HepG2 (cell line): ENCODE measurements around the gene HOMEZ. TPM values are rescaled to one million over a fixed set of nuclear protein-coding genes. Genes with fewer than 3 reads are reported as not detected.
A peak's percentile ranks its signal among the peaks of the same experiment; 100 is the strongest.

ENCODE experiments used
- FOXA1 ChIP-seq, 2 experiments: fragments of 450-650 bp in 1 of 2; sonication (generic) in 1 of 2; formaldehyde crosslinking in 1 of 2; IDR thresholded peaks; 2 replicates each; pipeline versions ENCODE4 v1.4.0 to v1.6.1; 2016 to 2020; ENCODE audit warnings: missing genetic modification reagents in 1 of 2
- HOXA7 ChIP-seq: sonication (generic); formaldehyde crosslinking; IDR thresholded peaks from 2 replicates; pipeline ENCODE4 v1.8.1; 2022; ENCODE audit warnings: mild to moderate bottlenecking, missing genetic modification reagents, moderate library complexity
- KDM5A ChIP-seq: fragments of 200-600 bp; sonication (generic); IDR thresholded peaks from 2 replicates; pipeline ENCODE4 v1.7.0; 2018; ENCODE audit warnings: antibody characterized with exemption, mild to moderate bottlenecking, low read length, borderline replicate concordance
- MAFF ChIP-seq: IDR thresholded peaks from 2 replicates; pipeline ENCODE4 v1.6.1; 2011; ENCODE audit warnings: low read depth, low read length, improper control_type of control experiment
- MYNN ChIP-seq: sonication (generic); formaldehyde crosslinking; IDR thresholded peaks from 2 replicates; pipeline ENCODE4 v1.4.0; 2020; ENCODE audit warnings: mild to moderate bottlenecking, low read depth, missing genetic modification reagents
- NFATC3 ChIP-seq: sonication (generic); formaldehyde crosslinking; IDR thresholded peaks from 2 replicates; pipeline ENCODE4 v1.5.1; 2020; ENCODE audit warnings: mild to moderate bottlenecking, missing genetic modification reagents
- NFKB2 ChIP-seq: sonication (generic); formaldehyde crosslinking; IDR thresholded peaks from 2 replicates; pipeline ENCODE4 v1.4.0; 2020; ENCODE audit warnings: missing genetic modification reagents, borderline replicate concordance
- REPIN1 ChIP-seq: sonication (generic); formaldehyde crosslinking; IDR thresholded peaks from 2 replicates; pipeline ENCODE4 v1.8.0; 2022; ENCODE audit warnings: missing genetic modification reagents, low read depth, mild to moderate bottlenecking, borderline replicate concordance
- TP53 ChIP-seq: sonication (generic); formaldehyde crosslinking; conservative IDR thresholded peaks from 2 replicates; pipeline ENCODE4 v1.4.0; 2020; ENCODE audit warnings: missing genetic modification reagents
- ZC3H13 ChIP-seq: sonication (generic); formaldehyde crosslinking; IDR thresholded peaks from 2 replicates; pipeline ENCODE4 v1.8.1; 2023; ENCODE audit warnings: mild to moderate bottlenecking, missing genetic modification reagents, moderate library complexity
- ZFP1 ChIP-seq: IDR thresholded peaks from 2 replicates; pipeline ENCODE4 v1.6.1; 2016
- ZNF10 ChIP-seq: sonication (generic); formaldehyde crosslinking; IDR thresholded peaks from 2 replicates; pipeline ENCODE4 v1.4.0; 2020; ENCODE audit warnings: mild to moderate bottlenecking, low read depth, missing genetic modification reagents, borderline replicate concordance
- ZNF180 ChIP-seq: sonication (generic); formaldehyde crosslinking; IDR thresholded peaks from 2 replicates; pipeline ENCODE4 v1.4.0; 2020; ENCODE audit warnings: low read depth, missing genetic modification reagents, borderline replicate concordance
- ZNF557 ChIP-seq: sonication (generic); formaldehyde crosslinking; IDR thresholded peaks from 2 replicates; pipeline ENCODE4 v1.4.0; 2020; ENCODE audit warnings: missing genetic modification reagents
- polyA plus RNA-seq, 8 experiments: library from polyadenylated mRNA; depleted of rRNA in 3 of 8; stranded (reverse) in 7 of 8; unstranded in 1 of 8; fragments of >200 nt; fragmentation: Illumina TruSeq in 4 of 8; extraction: Trizol in 4 of 8; gene quantifications; 2 replicates each; pipeline versions ENCODE4 v1.2.1 to v1.2.3, GENCODE V29; 2011 to 2016; ENCODE audit warnings: low read depth in 4 of 8, missing spikeins in 1 of 8, mixed read lengths in 1 of 8; ENCODE audit not compliant: insufficient read depth in 1 of 8
- total RNA-seq, 5 experiments: library from RNA; depleted of rRNA; stranded (reverse); fragments of >200 nt; fragmentation: Illumina TruSeq; extraction: Trizol; gene quantifications; 2 replicates each; pipeline ENCODE4 v1.2.3, GENCODE V29; 2016; ENCODE audit warnings: low read depth in 1 of 5
- TF ChIP-seq, protein P1 (sequence below): sonication (generic); formaldehyde crosslinking; IDR thresholded peaks from 2 replicates; pipeline ENCODE4 v1.5.1; 2020; ENCODE audit warnings: mild to moderate bottlenecking, missing genetic modification reagents, borderline replicate concordance
- TF ChIP-seq, protein P2 (sequence below): sonication (generic); formaldehyde crosslinking; IDR thresholded peaks from 2 replicates; pipeline ENCODE4 v1.4.0; 2020; ENCODE audit warnings: mild to moderate bottlenecking, missing genetic modification reagents
- TF ChIP-seq, protein P3 (sequence below): sonication (generic); formaldehyde crosslinking; IDR thresholded peaks from 2 replicates; pipeline ENCODE4 v1.5.1; 2020; ENCODE audit warnings: mild to moderate bottlenecking, missing genetic modification reagents, moderate library complexity
- TF ChIP-seq, protein P4 (sequence below): sonication (generic); formaldehyde crosslinking; IDR thresholded peaks from 2 replicates; pipeline ENCODE4 v1.4.0; 2020; ENCODE audit warnings: missing genetic modification reagents, borderline replicate concordance
- TF ChIP-seq, protein P5 (sequence below): sonication (generic); formaldehyde crosslinking; IDR thresholded peaks from 2 replicates; pipeline ENCODE4 v1.4.0; 2020; ENCODE audit warnings: mild to moderate bottlenecking, missing genetic modification reagents

Gene HOMEZ
- total and polyA plus RNA-seq, 2 of the 13 experiments (the other 11 are each of a cell fraction or from before 2014, with no cell fraction given): 14.5 to 31.8 TPM

DNA sequence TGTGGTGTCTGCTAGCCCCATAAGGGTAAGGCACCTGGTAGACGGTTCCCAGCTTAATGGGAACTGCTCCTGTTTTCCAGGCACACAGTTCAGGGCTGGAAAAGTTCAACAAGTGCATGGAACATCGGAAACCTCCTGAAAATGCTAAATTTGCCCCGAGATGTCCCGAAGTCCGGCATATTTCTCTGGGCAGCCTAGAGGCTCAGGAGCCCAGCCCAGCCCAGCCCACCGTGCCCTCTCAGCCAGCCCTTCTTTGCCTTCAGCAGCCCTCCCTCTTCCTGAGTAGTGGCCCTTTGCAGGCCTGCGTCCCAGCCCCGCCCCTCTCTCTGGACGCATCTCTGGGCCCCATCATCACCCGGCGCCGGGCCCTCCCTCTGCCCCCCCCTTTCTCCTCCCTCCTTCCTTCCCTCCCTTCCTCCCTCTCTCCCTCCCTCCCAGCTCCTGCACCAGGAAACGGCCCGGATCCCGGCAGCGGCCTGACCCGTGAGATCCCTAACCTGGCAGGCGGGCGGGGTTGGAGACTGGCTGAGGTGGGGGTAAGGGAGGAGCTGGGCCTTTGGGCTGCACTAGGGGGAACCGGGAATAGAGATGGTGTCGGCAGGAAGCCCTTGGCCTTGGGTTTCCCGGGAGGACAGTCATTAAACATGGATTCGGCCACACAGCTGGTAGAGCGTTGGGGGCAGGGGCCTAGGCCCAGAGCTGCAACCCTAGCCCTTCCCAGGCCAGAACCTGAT, 20.6 kb upstream of the HOMEZ start, which contains the start of gene BCL2L2 (continued):
- TF ChIP-seq REPIN1 (CRISPR knock-in tag) (peak; percentile 97), NFKB2 (CRISPR knock-in tag) (peak; percentile 90), KDM5A (peak; percentile 99), ZFP1 (CRISPR knock-in tag) (peak; percentile 84; the same call in 1 of the 2 replicates), MYNN (CRISPR knock-in tag) (no peak), ZNF10 (CRISPR knock-in tag) (no peak; the same call in 1 of the 2 replicates), FOXA1 (IDR thresholded peaks at IDR 0.05) (no peak), FOXA1 (CRISPR knock-in tag; IDR thresholded peaks at IDR 0.05) (peak; percentile 40; the same call in 1 of the 2 replicates), MAFF (no peak), ZNF180 (CRISPR knock-in tag) (no peak), ZNF557 (peak; percentile 24; the same call in 1 of the 2 replicates), HOXA7 (CRISPR knock-in tag) (no peak), NFATC3 (CRISPR knock-in tag) (peak; percentile 98), TP53 (CRISPR knock-in tag) (peak; percentile 48; the same call in 1 of the 2 replicates), ZC3H13 (CRISPR knock-in tag) (no peak)
- TF ChIP-seq, protein P1, sequence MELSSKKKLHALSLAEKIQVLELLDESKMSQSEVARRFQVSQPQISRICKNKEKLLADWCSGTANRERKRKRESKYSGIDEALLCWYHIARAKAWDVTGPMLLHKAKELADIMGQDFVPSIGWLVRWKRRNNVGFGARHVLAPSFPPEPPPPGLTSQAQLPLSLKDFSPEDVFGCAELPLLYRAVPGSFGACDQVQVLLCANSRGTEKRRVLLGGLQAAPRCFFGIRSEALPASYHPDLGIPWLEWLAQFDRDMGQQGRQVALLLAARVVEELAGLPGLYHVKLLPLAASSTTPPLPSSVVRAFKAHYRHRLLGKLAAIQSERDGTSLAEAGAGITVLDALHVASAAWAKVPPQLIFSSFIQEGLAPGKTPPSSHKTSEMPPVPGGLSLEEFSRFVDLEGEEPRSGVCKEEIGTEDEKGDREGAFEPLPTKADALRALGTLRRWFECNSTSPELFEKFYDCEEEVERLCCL: no peak
- TF ChIP-seq, protein P2, sequence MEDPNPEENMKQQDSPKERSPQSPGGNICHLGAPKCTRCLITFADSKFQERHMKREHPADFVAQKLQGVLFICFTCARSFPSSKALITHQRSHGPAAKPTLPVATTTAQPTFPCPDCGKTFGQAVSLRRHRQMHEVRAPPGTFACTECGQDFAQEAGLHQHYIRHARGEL (CRISPR knock-in tag): no peak
- TF ChIP-seq, protein P3, sequence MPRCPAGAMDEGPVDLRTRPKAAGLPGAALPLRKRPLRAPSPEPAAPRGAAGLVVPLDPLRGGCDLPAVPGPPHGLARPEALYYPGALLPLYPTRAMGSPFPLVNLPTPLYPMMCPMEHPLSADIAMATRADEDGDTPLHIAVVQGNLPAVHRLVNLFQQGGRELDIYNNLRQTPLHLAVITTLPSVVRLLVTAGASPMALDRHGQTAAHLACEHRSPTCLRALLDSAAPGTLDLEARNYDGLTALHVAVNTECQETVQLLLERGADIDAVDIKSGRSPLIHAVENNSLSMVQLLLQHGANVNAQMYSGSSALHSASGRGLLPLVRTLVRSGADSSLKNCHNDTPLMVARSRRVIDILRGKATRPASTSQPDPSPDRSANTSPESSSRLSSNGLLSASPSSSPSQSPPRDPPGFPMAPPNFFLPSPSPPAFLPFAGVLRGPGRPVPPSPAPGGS: peak; percentile 99
- TF ChIP-seq, protein P4, sequence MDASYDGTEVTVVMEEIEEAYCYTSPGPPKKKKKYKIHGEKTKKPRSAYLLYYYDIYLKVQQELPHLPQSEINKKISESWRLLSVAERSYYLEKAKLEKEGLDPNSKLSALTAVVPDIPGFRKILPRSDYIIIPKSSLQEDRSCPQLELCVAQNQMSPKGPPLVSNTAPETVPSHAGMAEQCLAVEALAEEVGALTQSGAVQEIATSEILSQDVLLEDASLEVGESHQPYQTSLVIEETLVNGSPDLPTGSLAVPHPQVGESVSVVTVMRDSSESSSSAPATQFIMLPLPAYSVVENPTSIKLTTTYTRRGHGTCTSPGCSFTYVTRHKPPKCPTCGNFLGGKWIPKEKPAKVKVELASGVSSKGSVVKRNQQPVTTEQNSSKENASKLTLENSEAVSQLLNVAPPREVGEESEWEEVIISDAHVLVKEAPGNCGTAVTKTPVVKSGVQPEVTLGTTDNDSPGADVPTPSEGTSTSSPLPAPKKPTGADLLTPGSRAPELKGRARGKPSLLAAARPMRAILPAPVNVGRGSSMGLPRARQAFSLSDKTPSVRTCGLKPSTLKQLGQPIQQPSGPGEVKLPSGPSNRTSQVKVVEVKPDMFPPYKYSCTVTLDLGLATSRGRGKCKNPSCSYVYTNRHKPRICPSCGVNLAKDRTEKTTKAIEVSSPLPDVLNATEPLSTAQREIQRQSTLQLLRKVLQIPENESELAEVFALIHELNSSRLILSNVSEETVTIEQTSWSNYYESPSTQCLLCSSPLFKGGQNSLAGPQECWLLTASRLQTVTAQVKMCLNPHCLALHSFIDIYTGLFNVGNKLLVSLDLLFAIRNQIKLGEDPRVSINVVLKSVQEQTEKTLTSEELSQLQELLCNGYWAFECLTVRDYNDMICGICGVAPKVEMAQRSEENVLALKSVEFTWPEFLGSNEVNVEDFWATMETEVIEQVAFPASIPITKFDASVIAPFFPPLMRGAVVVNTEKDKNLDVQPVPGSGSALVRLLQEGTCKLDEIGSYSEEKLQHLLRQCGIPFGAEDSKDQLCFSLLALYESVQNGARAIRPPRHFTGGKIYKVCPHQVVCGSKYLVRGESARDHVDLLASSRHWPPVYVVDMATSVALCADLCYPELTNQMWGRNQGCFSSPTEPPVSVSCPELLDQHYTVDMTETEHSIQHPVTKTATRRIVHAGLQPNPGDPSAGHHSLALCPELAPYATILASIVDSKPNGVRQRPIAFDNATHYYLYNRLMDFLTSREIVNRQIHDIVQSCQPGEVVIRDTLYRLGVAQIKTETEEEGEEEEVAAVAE: peak; percentile 59; the same call in 1 of the 2 replicates
- TF ChIP-seq, protein P5, sequence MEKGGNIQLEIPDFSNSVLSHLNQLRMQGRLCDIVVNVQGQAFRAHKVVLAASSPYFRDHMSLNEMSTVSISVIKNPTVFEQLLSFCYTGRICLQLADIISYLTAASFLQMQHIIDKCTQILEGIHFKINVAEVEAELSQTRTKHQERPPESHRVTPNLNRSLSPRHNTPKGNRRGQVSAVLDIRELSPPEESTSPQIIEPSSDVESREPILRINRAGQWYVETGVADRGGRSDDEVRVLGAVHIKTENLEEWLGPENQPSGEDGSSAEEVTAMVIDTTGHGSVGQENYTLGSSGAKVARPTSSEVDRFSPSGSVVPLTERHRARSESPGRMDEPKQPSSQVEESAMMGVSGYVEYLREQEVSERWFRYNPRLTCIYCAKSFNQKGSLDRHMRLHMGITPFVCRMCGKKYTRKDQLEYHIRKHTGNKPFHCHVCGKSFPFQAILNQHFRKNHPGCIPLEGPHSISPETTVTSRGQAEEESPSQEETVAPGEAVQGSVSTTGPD (CRISPR knock-in tag): peak; percentile 87
